SJSA1 (cell line): ENCODE results near the gene CAMK4. TPM values are rescaled to one million over a fixed set of nuclear protein-coding genes. Genes with fewer than 3 reads are reported as not detected.

Experiments
- DNase-seq, 2 experiments: peaks; one replicate each; pipeline ENCODE4 v3.0.0-alpha.2; 2015 to 2020; ENCODE audit warnings: low spot score in 2 of 2, low read depth in 1 of 2
- H3K27ac ChIP-seq: fragments of 250-450 bp; sonication (Bioruptor Pico); 2 replicates; pipeline ENCODE4 v1.5.1; 2020; ENCODE audit warnings: mild to moderate bottlenecking, moderate library complexity
- H3K27me3 ChIP-seq: fragments of 250-450 bp; sonication (Bioruptor Pico); replicated peaks from 2 replicates; pipeline ENCODE4 v1.5.1; 2020; ENCODE audit warnings: mild to moderate bottlenecking, moderate library complexity
- H3K36me3 ChIP-seq: fragments of 250-450 bp; sonication (Bioruptor Pico); 2 replicates; pipeline ENCODE4 v1.5.1; 2020; ENCODE audit warnings: mild to moderate bottlenecking
- H3K4me1 ChIP-seq: fragments of 250-450 bp; sonication (Bioruptor Pico); replicated peaks from 2 replicates; pipeline ENCODE4 v1.6.1; 2021; ENCODE audit warnings: mild to moderate bottlenecking
- H3K4me3 ChIP-seq: fragments of 250-450 bp; sonication (Bioruptor Pico); 2 replicates; pipeline ENCODE4 v1.5.1; 2020; ENCODE audit warnings: mild to moderate bottlenecking
- H3K9me3 ChIP-seq: fragments of 250-450 bp; sonication (Bioruptor Pico); replicated peaks from 2 replicates; pipeline ENCODE4 v1.5.1; 2020; ENCODE audit warnings: mild to moderate bottlenecking
- total RNA-seq: library from RNA; depleted of rRNA; stranded (reverse); fragments of >200 nt; shearing (Covaris generic); gene quantifications from 2 replicates; pipeline ENCODE4 v1.2.3, GENCODE V29; 2014

CAMK4 gene
- total RNA-seq, 1 experiment from 2014 or later, result 3.6 TPM

GRCh38 chr5:111223101-111223786 is 940 bp upstream of the CAMK4 start:
- DNase-seq, result peak in 1 of 2 experiments; percentile 12
- peak overlapping the region; percentile 50 for H3K4me3 ChIP-seq
- H3K9me3 ChIP-seq, result no peaks in the 10 kb centered on the region
- H3K27me3 ChIP-seq, result peaks cover 26% of the 10 kb centered on the region
- 0 out of 2 replicates have a peak, but pooled peaks cover 5% of the 10 kb centered on the region for H3K36me3 ChIP-seq
- H3K4me1 ChIP-seq, result peaks cover 14% of the 10 kb centered on the region
- no peak overlapping the region for H3K27ac ChIP-seq

- Histone ChIP-seq H3K9me3 (no peaks in the 10 kb centered on the region), H3K36me3 (0 out of 2 replicates have a peak, but pooled peaks cover 5% of the 10 kb centered on the region), H3K4me3 (peak overlapping the region; percentile 50), H3K27ac (no peak overlapping the region), H3K4me1 (peaks cover 14% of the 10 kb centered on the region), H3K27me3 (peaks cover 26% of the 10 kb centered on the region)
- no peak for DNase-seq
Observed at GRCh38 chr5:111224561-111225345, 569 bp downstream of the CAMK4 start.

- Histone ChIP-seq H3K36me3 (0 out of 2 replicates have a peak, but pooled peaks cover 5% of the 10 kb centered on the region), H3K27ac (no peak overlapping the region), H3K9me3 (no peaks in the 10 kb centered on the region), H3K27me3 (peaks cover 26% of the 10 kb centered on the region), H3K4me1 (peaks cover 14% of the 10 kb centered on the region), H3K4me3 (no peak overlapping the region)
- DNase-seq, result no peak
Observed at GRCh38 chr5:111225926-111226325, 1.7 kb downstream of the CAMK4 start.

- H3K4me3 ChIP-seq, result no peak overlapping the region
- H3K36me3 ChIP-seq, result 0 out of 2 replicates have a peak, but pooled peaks cover 5% of the 10 kb centered on the region
- H3K27me3 ChIP-seq, result peaks cover 26% of the 10 kb centered on the region
- no peak for DNase-seq
- no peak overlapping the region for H3K27ac ChIP-seq
- H3K9me3 ChIP-seq, result no peaks in the 10 kb centered on the region
- peaks cover 14% of the 10 kb centered on the region for H3K4me1 ChIP-seq
Observed at GRCh38 chr5:111226556-111226955, 2.4 kb downstream of the CAMK4 start.

GRCh38 chr5:111227226-111227782 is 3.1 kb downstream of the CAMK4 start:
- Histone ChIP-seq H3K36me3 (0 out of 2 replicates have a peak, but pooled peaks cover 5% of the 10 kb centered on the region), H3K27ac (no peak overlapping the region), H3K4me3 (no peak overlapping the region), H3K4me1 (peaks cover 14% of the 10 kb centered on the region), H3K27me3 (peaks cover 26% of the 10 kb centered on the region), H3K9me3 (no peaks in the 10 kb centered on the region)
- no peak for DNase-seq

- Histone ChIP-seq H3K36me3 (0 out of 2 replicates have a peak, but pooled peaks cover 5% of the 10 kb centered on the region), H3K4me3 (no peak overlapping the region), H3K4me1 (peaks cover 14% of the 10 kb centered on the region), H3K9me3 (no peaks in the 10 kb centered on the region), H3K27me3 (peaks cover 26% of the 10 kb centered on the region), H3K27ac (no peak overlapping the region)
- no peak for DNase-seq
Observed at GRCh38 chr5:111227801-111228200, 3.6 kb downstream of the CAMK4 start.

- H3K9me3 ChIP-seq, result no peaks in the 10 kb centered on the region
- peaks cover 12% of the 10 kb centered on the region for H3K4me1 ChIP-seq
- 0 out of 2 replicates have a peak, but pooled peaks cover 5% of the 10 kb centered on the region for H3K36me3 ChIP-seq
- H3K27me3 ChIP-seq, result peaks cover 26% of the 10 kb centered on the region
- H3K27ac ChIP-seq, result no peak overlapping the region
- no peak for DNase-seq
- no peak overlapping the region for H3K4me3 ChIP-seq
Observed at GRCh38 chr5:111228520-111229220, 4.5 kb downstream of the CAMK4 start.

GRCh38 chr5:111229221-111229835 is 5.1 kb downstream of the CAMK4 start:
- DNase-seq, result no peak
- Histone ChIP-seq H3K4me3 (no peak overlapping the region), H3K27ac (no peak overlapping the region), H3K9me3 (no peaks in the 10 kb centered on the region), H3K27me3 (peaks cover 24% of the 10 kb centered on the region), H3K4me1 (peaks cover 5% of the 10 kb centered on the region), H3K36me3 (0 out of 2 replicates have a peak, but pooled peaks cover 3% of the 10 kb centered on the region)

- no peak for DNase-seq
- Histone ChIP-seq H3K27me3 (peaks cover 20% of the 10 kb centered on the region), H3K4me3 (no peak overlapping the region), H3K4me1 (no peaks in the 10 kb centered on the region), H3K27ac (no peak overlapping the region), H3K9me3 (no peaks in the 10 kb centered on the region), H3K36me3 (no peaks in the 10 kb centered on the region)
Observed at GRCh38 chr5:111229871-111230810, 6.0 kb downstream of the CAMK4 start.

GRCh38 chr5:111231119-111231518 is 6.9 kb downstream of the CAMK4 start:
- Histone ChIP-seq H3K4me1 (no peaks in the 10 kb centered on the region), H3K27me3 (peaks cover 10% of the 10 kb centered on the region), H3K4me3 (no peak overlapping the region), H3K9me3 (no peaks in the 10 kb centered on the region), H3K27ac (no peak overlapping the region), H3K36me3 (no peaks in the 10 kb centered on the region)
- no peak for DNase-seq

GRCh38 chr5:111232311-111233051 is 8.3 kb downstream of the CAMK4 start:
- no peaks in the 10 kb centered on the region for H3K36me3 ChIP-seq
- H3K9me3 ChIP-seq, result no peaks in the 10 kb centered on the region
- no peak for DNase-seq

GRCh38 chr5:111233052-111233374 is 8.8 kb downstream of the CAMK4 start:
- Histone ChIP-seq H3K4me3 (no peak overlapping the region), H3K36me3 (no peaks in the 10 kb centered on the region), H3K9me3 (no peaks in the 10 kb centered on the region), H3K4me1 (no peaks in the 10 kb centered on the region), H3K27me3 (peaks cover 4% of the 10 kb centered on the region; the same call in 1 of the 2 replicates), H3K27ac (no peak overlapping the region)
- DNase-seq, result no peak

More at GRCh38 chr5:111232311-111233051, 8.3 kb downstream of the CAMK4 start:
- H3K4me3 ChIP-seq, result no peak overlapping the region
- H3K4me1 ChIP-seq, result no peaks in the 10 kb centered on the region
- peaks cover 4% of the 10 kb centered on the region; the same call in 1 of the 2 replicates for H3K27me3 ChIP-seq
- H3K27ac ChIP-seq, result no peak overlapping the region
